Neural crest cell (in vitro differentiated cells): Measurements from ENCODE around the gene DOK6. TPM values are rescaled to one million over a fixed set of nuclear protein-coding genes. Genes with fewer than 3 reads are reported as not detected.
"Not testable (repeated sequence)": the region's sequence is repeated elsewhere in the genome, so short reads cannot be mapped to it uniquely, and the experiment has no call there.

Experiments
- DNase-seq: peaks from one replicate; pipeline ENCODE4 v3.0.0; 2021; ENCODE audit warnings: low read depth, mixed read lengths, low spot score
- H3K27ac Mint-ChIP-seq: one replicate; pipeline ENCODE4 v1.8.0; 2021; ENCODE audit warnings: mild to moderate bottlenecking, mixed read lengths; ENCODE audit not compliant: unreplicated experiment
- H3K27me3 Mint-ChIP-seq: 2 replicates; pipeline ENCODE4 v1.8.0; 2021; ENCODE audit warnings: low read depth, mild to moderate bottlenecking, mixed read lengths
- H3K36me3 Mint-ChIP-seq: 2 replicates; pipeline ENCODE4 v1.8.0; 2021; ENCODE audit warnings: low read depth, mild to moderate bottlenecking, mixed read lengths
- H3K4me1 Mint-ChIP-seq: 2 replicates; pipeline ENCODE4 v1.8.0; 2021; ENCODE audit warnings: mixed read lengths
- H3K4me3 Mint-ChIP-seq: one replicate; pipeline ENCODE4 v1.8.0; 2021; ENCODE audit warnings: mild to moderate bottlenecking, mixed read lengths
- H3K9me3 Mint-ChIP-seq: 2 replicates; pipeline ENCODE4 v1.8.0; 2021; ENCODE audit warnings: mixed read lengths
- CTCF ChIP-seq: fragments of 200-600 bp; sonication (generic); conservative IDR thresholded peaks from 2 replicates; pipeline ENCODE4 v1.5.0; 2021; ENCODE audit warnings: antibody characterized with exemption, mild to moderate bottlenecking
- total RNA-seq: library from RNA; stranded (reverse); gene quantifications from 2 replicates; pipeline ENCODE4 v1.2.1, GENCODE V29; 2021

DOK6 gene
- total RNA-seq, 1 donor from 2014 or later = 3.6 TPM

DNA sequence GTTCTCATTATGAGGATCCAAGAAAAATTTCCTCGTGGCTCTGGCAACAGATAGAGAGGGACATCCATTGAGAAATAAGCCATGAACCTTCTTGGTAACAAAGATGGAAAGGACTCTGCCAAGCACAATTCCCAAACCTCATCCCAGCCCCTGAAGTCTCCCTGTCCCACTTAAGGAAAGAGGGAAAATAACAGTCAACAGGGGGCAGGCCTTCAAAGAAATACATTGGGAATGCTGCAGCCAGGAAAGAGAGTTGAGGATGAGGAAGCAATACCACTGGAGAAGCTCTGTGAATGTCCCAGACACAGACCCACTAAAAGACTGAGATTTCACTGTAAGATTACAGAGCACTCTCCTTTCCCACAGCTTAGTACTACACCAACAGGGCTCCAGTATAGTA lies 453.8 kb downstream of the DOK6 start:
- Mint-ChIP-seq H3K4me3 (no peak overlapping the region), H3K9me3 (peaks cover 2% of the 10 kb centered on the region), H3K36me3 (no peaks in the 10 kb centered on the region), H3K27ac (no peak overlapping the region), H3K27me3 (no peaks in the 10 kb centered on the region), H3K4me1 (no peaks in the 10 kb centered on the region)
- TF ChIP-seq CTCF = no peak
- DNase-seq = no peak

DNA sequence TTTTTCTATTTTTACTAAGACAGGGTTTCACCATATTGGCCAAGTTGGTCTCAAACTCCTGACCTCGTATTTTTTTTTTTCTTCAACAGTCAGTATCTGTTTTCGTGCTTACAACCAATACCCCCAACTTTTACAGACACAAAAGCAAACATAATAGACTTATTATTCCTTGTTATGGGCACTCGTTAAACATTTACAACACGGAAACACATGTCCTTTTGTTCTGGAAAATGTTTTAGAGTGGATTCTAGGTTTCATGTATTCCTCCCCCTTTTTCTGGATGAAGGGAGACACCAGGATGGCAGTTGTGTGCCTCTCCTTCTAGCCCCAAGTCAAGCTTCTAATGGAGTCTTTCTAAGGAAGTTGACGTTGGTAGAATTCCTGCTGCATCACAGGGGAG lies 458.2 kb downstream of the DOK6 start:
- H3K4me3 Mint-ChIP-seq = no peak overlapping the region
- H3K4me1 Mint-ChIP-seq = no peaks in the 10 kb centered on the region
- no peak for TF ChIP-seq CTCF
- DNase-seq = no peak
- H3K9me3 Mint-ChIP-seq = no peaks in the 10 kb centered on the region
- no peaks in the 10 kb centered on the region for H3K36me3 Mint-ChIP-seq
- H3K27ac Mint-ChIP-seq = no peak overlapping the region
- H3K27me3 Mint-ChIP-seq = no peaks in the 10 kb centered on the region

DNA sequence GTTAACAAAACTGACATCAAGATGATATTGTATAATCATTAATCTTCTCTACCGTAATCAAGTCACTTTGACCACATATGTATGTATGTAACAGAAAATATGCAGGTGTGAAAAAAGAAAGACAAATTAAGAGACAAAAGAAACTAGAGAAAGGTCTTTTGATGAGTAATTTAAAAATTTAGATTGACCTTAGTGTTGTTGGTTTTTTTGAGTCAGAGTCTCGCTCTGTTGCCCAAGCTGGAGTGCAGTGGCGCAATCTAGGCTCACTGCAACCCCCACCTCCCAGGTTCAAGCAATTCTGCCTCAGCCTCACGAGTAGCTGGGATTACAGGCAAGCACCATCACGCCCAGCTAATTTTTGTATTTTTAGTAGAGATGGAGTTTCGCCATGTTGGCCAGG lies 464.1 kb downstream of the DOK6 start:
- H3K36me3 Mint-ChIP-seq, H3K9me3 Mint-ChIP-seq, H3K4me1 Mint-ChIP-seq, H3K27ac Mint-ChIP-seq, DNase-seq, H3K4me3 Mint-ChIP-seq, H3K27me3 Mint-ChIP-seq: not testable (repeated sequence)

GRCh38 chr18:69865776-69866175 lies 465.1 kb downstream of the DOK6 start:
- peaks cover 4% of the 10 kb centered on the region for H3K4me1 Mint-ChIP-seq
- no peaks in the 10 kb centered on the region for H3K36me3 Mint-ChIP-seq
- no peaks in the 10 kb centered on the region for H3K9me3 Mint-ChIP-seq
- TF ChIP-seq CTCF = no peak
- no peaks in the 10 kb centered on the region for H3K27me3 Mint-ChIP-seq
- DNase-seq = no peak
- no peak overlapping the region for H3K27ac Mint-ChIP-seq
- H3K4me3 Mint-ChIP-seq = no peak overlapping the region

GRCh38 chr18:69866212-69866611 lies 465.5 kb downstream of the DOK6 start:
- H3K4me3 Mint-ChIP-seq = no peak overlapping the region
- TF ChIP-seq CTCF = no peak

DNA sequence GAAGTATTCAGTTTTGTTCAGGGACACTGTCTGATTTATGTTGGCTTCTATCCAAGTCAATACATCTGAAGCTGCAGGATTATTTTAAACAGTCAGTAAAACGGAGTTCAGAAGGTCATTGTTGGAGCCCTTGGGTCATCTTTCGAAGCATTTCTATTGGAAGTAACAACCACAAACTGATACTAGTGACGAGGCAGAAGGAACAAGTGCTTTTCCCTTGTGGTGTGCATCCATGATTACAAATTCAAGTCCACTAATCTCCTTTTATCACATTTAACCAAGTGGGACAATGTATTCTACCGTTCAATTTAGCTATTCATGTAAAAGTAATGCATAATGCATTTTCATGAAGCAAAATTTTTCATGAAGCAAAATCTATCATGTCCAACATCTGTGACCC lies 470.0 kb downstream of the DOK6 start:
- DNase-seq = no peak
- Mint-ChIP-seq H3K27me3 (no peaks in the 10 kb centered on the region), H3K4me1 (peaks cover 10% of the 10 kb centered on the region), H3K36me3 (no peaks in the 10 kb centered on the region), H3K9me3 (no peaks in the 10 kb centered on the region), H3K4me3 (no peak overlapping the region), H3K27ac (no peak overlapping the region)
- TF ChIP-seq CTCF = no peak

More at GRCh38 chr18:69866212-69866611, 465.5 kb downstream of the DOK6 start:
- Mint-ChIP-seq H3K27me3 (no peaks in the 10 kb centered on the region), H3K27ac (no peak overlapping the region), H3K4me1 (peaks cover 4% of the 10 kb centered on the region), H3K9me3 (no peaks in the 10 kb centered on the region), H3K36me3 (no peaks in the 10 kb centered on the region)
- DNase-seq = no peak
